Activated naive CD8-positive, alpha-beta T cell treated with anti-CD3 and anti-CD28 coated beads, Interleukin-2, amount 10 ng/mL, durations not matched to agents 7 days and 5 days (primary cell): ENCODE measurements around the gene TMEM37. TPM values are rescaled to one million over a fixed set of nuclear protein-coding genes. Genes with fewer than 3 reads are reported as not detected.
"Not testable (repeated sequence)": the region's sequence is repeated elsewhere in the genome, so short reads cannot be mapped to it uniquely, and the experiment has no call there.

ENCODE experiments used
- ATAC-seq: fragments of 150-1000 bp; cut with Tn5 transposase; one replicate; pipeline ENCODE4 v1.10.0; 2021; ENCODE audit warnings: low read depth, moderate library complexity
- POLR2A ChIA-PET: fragments of 350-600 bp; sonication (Branson Sonifier 250); formaldehyde crosslinking; loops from one replicate; lab custom pipeline; 2021; ENCODE audit warnings: antibody characterized with exemption; lab: Charles Lee
- DNase-seq: peaks from one replicate; pipeline ENCODE4 v3.0.0; 2021
- H3K27ac Mint-ChIP-seq: one replicate; pipeline ENCODE4 v1.8.0; 2022; ENCODE audit warnings: mild to moderate bottlenecking, mixed read lengths
- H3K27me3 Mint-ChIP-seq: one replicate; pipeline ENCODE4 v1.8.0; 2022; ENCODE audit warnings: mild to moderate bottlenecking, moderate library complexity, mixed read lengths
- H3K36me3 Mint-ChIP-seq: one replicate; pipeline ENCODE4 v1.8.0; 2021; ENCODE audit warnings: mild to moderate bottlenecking, mixed read lengths
- H3K4me1 Mint-ChIP-seq: one replicate; pipeline ENCODE4 v1.8.0; 2021; ENCODE audit warnings: mixed read lengths
- H3K4me3 Mint-ChIP-seq: one replicate; pipeline ENCODE4 v1.8.0; 2022; ENCODE audit warnings: mild to moderate bottlenecking, moderate library complexity, mixed read lengths
- H3K9me3 Mint-ChIP-seq: one replicate; pipeline ENCODE4 v1.8.0; 2021; ENCODE audit warnings: mixed read lengths
- total RNA-seq, 2 experiments: library from RNA; stranded (reverse); gene quantifications; one replicate each; pipeline ENCODE4 v1.2.3, GENCODE V29; 2021

The TMEM37 gene, protein sequence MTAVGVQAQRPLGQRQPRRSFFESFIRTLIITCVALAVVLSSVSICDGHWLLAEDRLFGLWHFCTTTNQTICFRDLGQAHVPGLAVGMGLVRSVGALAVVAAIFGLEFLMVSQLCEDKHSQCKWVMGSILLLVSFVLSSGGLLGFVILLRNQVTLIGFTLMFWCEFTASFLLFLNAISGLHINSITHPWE
- total RNA-seq: not detected

GRCh38 chr2:119431155-119431975, at the start of gene TMEM37:
TMEM37 (plus strand) TSS chr2:119431854; CDS start chr2:119431904, 50 bp downstream.
- no peaks in the 10 kb centered on the region for H3K9me3 Mint-ChIP-seq
- no peaks in the 10 kb centered on the region for H3K36me3 Mint-ChIP-seq
- H3K27me3 Mint-ChIP-seq: peaks cover 62% of the 10 kb centered on the region
- H3K27ac Mint-ChIP-seq: no peak within 1 kb of the TSS
- ATAC-seq (peak; percentile 60), DNase-seq (no peak)
- H3K4me3 Mint-ChIP-seq: peak within 1 kb of the TSS; percentile 49
- H3K4me1 Mint-ChIP-seq: peaks cover 3% of the 10 kb centered on the region
- POLR2A ChIA-PET: no interaction called here

DNA sequence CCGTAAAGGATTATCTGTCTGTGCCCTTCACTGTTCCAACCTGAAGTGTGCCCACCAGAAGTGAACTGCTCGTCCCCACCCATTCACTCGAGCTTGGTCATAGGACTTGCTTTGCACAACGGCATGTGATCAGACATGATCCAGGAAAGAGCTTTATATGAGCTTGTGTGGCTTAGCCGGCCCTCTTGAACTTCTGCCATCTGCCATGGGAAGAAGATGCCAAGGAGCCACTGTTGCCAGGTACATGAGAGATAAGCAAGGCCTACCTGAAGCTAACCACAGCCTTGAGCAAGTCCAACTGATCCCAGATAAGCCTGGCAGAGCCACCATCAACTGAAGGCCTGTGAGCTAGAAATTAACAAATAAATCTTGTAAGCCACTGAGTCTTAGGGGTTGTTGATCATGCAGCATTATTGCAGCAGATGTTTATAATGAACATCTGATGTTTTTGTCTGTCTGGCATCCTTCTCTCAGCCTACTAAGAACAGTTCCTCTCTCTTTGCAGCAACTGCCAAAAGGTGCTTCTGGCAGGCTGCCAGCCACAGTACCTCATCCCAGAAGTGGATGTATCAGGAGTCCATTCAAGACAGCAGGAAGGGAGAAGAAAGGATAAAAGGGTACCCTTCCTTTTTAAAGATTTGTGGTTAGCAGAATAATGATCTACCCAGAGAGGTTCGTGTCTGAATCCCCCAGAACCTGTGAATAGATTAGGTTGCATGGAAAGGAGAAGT, 48.1 kb upstream of the TMEM37 start:
- POLR2A ChIA-PET: no interaction called here
- Mint-ChIP-seq H3K27ac (no peak overlapping the region), H3K36me3 (no peaks in the 10 kb centered on the region), H3K9me3 (no peaks in the 10 kb centered on the region), H3K27me3 (peaks cover 30% of the 10 kb centered on the region), H3K4me3 (no peak overlapping the region), H3K4me1 (peaks cover 6% of the 10 kb centered on the region)
- DNase-seq: no peak
- no peak for ATAC-seq

DNA sequence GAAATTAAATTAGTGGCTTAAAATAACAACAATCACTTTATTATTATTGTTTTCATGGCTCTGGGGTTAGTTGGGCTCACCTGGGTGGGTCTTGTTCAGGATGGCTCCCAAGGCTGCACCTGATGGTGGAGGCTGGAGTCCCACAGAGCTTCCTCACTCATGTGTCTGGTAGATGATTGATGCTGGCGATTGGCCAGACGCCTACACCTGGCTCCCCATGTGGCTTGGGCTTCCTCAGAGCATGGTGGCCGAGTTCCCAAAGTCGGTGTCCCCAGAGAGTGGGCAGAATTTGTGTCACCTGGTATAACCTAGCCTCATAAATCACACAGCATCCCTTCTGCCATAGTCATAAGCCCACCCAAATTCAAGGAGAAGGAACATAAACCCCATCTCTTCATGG, 46.7 kb upstream of the TMEM37 start:
- Mint-ChIP-seq H3K27ac (no peak overlapping the region), H3K36me3 (no peaks in the 10 kb centered on the region), H3K27me3 (peaks cover 31% of the 10 kb centered on the region), H3K4me3 (no peak overlapping the region), H3K9me3 (no peaks in the 10 kb centered on the region), H3K4me1 (peaks cover 6% of the 10 kb centered on the region)
- ATAC-seq: no peak
- DNase-seq: no peak
- POLR2A ChIA-PET: interaction anchor here (1.5 kb wide), 1 partner anchor 18 kb away, joined by 6 read pairs; the partner anchor contains the start of genes C2orf76 and DBI

DNA sequence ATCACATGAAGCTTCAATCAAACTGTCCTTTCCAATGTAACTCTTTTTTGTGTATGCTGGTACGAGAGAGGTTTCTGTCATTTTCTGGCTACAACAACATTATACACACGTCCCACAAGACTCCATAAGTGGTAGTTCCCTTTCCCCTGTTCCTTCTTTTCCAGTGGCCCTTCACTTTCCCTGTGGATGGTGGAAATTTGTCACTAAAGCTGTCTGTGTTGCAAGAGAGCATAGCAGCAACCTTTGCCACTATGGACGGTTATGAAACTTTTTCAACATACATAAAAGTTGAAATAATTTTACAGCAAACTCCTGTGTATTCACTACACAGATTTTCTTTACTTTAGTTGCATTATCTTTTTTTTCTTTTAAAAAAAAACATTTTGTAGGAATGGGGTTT, 46.2 kb upstream of the TMEM37 start:
- POLR2A ChIA-PET: interaction anchor here (1.5 kb wide), 1 partner anchor 18 kb away, joined by 6 read pairs; the partner anchor contains the start of genes C2orf76 and DBI
- Mint-ChIP-seq H3K27me3 (peaks cover 26% of the 10 kb centered on the region), H3K4me1 (peaks cover 6% of the 10 kb centered on the region), H3K36me3 (no peaks in the 10 kb centered on the region), H3K4me3 (no peak overlapping the region), H3K9me3 (no peaks in the 10 kb centered on the region), H3K27ac (no peak overlapping the region)
- DNase-seq: no peak
- no peak for ATAC-seq

GRCh38 chr2:119387381-119388129, 44.1 kb upstream of the TMEM37 start:
- DNase-seq (no peak), ATAC-seq (no peak)
- no peaks in the 10 kb centered on the region for H3K36me3 Mint-ChIP-seq
- no peaks in the 10 kb centered on the region for H3K9me3 Mint-ChIP-seq
- POLR2A ChIA-PET: no interaction called here
- peaks cover 25% of the 10 kb centered on the region for H3K27me3 Mint-ChIP-seq
- H3K27ac Mint-ChIP-seq: no peak overlapping the region
- peaks cover 6% of the 10 kb centered on the region for H3K4me1 Mint-ChIP-seq
- no peak overlapping the region for H3K4me3 Mint-ChIP-seq

DNA sequence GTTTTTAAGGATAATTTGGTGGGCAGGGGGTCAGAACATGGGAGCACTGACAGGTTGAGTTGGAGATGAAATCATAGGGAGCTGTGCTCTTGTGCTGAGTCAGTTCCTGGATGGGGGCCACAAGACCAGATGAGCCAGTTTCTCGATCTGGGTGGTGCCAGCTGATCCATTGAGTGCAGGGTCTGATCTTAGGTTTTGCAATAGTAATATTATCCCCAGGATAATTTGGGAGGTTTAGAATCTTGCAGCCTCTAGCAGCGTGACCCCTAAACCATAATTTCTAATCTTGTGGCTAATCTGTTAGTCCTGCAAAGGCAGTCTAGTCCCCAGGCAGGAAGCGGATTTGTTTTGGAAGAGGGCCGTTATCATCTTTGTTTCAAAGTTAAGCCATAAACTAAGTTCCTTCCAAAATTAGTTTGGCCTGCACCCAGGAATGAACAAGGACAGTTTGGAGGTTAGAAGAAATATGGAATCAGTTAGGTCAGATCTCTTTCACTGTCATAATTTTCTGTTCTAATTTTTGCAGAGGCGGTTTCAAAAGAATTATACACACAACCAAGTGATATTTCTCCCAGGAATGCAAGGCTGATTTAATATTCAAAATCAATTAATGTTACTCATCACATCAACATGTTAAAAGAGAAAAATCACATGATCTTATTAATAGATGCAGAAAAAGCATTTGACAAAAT, 41.9 kb upstream of the TMEM37 start:
- DNase-seq (no peak), ATAC-seq (no peak)
- Mint-ChIP-seq H3K27ac (no peak overlapping the region), H3K36me3 (no peaks in the 10 kb centered on the region), H3K4me1 (peaks cover 6% of the 10 kb centered on the region), H3K27me3 (peaks cover 20% of the 10 kb centered on the region), H3K9me3 (no peaks in the 10 kb centered on the region), H3K4me3 (no peak overlapping the region)
- POLR2A ChIA-PET: no interaction called here

DNA sequence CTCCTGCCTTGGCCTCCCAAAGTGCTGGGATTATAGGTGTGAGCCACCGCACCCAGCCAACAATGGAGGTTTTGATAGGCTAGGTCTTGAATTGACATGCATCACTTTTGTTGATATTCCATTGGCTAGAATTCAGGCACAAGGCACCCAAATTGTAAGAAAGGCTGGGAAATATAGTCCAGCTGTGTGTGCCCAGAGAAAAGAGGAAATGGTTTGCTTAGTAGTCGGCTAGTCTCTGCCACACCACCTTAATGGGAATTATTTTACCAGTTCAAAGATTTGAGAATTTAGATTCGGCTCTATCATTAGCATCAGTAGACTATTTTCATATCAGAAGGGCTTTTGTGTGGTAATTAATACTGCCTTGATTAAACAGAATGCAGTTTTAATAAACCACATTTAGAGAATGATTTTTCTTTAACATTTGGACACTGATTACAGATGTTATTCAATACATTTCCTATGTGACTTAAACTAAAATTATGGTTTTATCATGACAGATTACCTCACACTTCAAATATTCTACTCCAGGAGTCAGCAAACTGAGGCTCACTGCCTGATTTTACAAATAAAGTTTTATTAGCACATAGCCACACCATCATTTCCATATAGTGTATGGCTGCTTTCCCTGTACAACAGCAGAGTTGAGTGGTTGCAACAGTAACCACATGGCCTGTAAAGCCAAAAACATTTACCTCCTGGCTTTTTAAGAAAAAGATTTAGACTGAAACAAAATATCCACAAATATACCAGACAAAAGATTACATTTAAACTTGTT, 37.5 kb upstream of the TMEM37 start:
- H3K36me3 Mint-ChIP-seq: no peaks in the 10 kb centered on the region
- no peaks in the 10 kb centered on the region for H3K9me3 Mint-ChIP-seq
- POLR2A ChIA-PET: no interaction called here
- peaks cover 9% of the 10 kb centered on the region for H3K27me3 Mint-ChIP-seq
- H3K4me1 Mint-ChIP-seq: peaks cover 3% of the 10 kb centered on the region
- no peak overlapping the region for H3K27ac Mint-ChIP-seq
- ATAC-seq (no peak), DNase-seq (no peak)
- H3K4me3 Mint-ChIP-seq: no peak overlapping the region

DNA sequence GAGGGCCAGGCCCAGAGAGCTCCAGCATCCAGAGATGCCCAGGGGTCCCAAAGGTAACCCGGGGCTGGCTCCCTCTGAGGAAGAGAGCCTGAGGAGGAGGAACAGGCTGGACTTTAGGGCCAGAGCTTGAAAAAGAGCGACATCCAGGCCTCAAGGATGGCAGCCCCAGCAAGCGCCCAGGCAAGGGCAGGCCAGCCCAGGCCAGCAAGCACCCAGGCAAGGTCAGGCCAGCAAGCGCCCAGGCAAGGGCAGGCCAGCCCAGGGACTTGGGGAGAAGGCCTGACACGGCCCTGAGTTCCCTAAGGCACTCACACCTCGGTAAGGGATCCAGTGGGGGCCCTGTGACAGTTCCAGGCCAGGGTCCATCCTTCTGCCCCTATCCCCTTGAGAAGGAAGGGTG, 34.5 kb upstream of the TMEM37 start:
- ATAC-seq (no peak), DNase-seq (no peak)
- Mint-ChIP-seq H3K27ac (no peak overlapping the region), H3K27me3 (peaks cover 6% of the 10 kb centered on the region), H3K9me3 (no peaks in the 10 kb centered on the region), H3K4me1 (peaks cover 3% of the 10 kb centered on the region), H3K36me3 (no peaks in the 10 kb centered on the region), H3K4me3 (no peak overlapping the region)
- POLR2A ChIA-PET: no interaction called here

- Mint-ChIP-seq H3K4me1 (peaks cover 3% of the 10 kb centered on the region), H3K36me3 (no peaks in the 10 kb centered on the region), H3K4me3 (no peak overlapping the region), H3K9me3 (no peaks in the 10 kb centered on the region), H3K27ac (no peak overlapping the region), H3K27me3 (peaks cover 5% of the 10 kb centered on the region)
- DNase-seq: no peak
- POLR2A ChIA-PET: no interaction called here
- no peak for ATAC-seq
Measured at GRCh38 chr2:119402106-119402505, 29.5 kb upstream of the TMEM37 start.

DNA sequence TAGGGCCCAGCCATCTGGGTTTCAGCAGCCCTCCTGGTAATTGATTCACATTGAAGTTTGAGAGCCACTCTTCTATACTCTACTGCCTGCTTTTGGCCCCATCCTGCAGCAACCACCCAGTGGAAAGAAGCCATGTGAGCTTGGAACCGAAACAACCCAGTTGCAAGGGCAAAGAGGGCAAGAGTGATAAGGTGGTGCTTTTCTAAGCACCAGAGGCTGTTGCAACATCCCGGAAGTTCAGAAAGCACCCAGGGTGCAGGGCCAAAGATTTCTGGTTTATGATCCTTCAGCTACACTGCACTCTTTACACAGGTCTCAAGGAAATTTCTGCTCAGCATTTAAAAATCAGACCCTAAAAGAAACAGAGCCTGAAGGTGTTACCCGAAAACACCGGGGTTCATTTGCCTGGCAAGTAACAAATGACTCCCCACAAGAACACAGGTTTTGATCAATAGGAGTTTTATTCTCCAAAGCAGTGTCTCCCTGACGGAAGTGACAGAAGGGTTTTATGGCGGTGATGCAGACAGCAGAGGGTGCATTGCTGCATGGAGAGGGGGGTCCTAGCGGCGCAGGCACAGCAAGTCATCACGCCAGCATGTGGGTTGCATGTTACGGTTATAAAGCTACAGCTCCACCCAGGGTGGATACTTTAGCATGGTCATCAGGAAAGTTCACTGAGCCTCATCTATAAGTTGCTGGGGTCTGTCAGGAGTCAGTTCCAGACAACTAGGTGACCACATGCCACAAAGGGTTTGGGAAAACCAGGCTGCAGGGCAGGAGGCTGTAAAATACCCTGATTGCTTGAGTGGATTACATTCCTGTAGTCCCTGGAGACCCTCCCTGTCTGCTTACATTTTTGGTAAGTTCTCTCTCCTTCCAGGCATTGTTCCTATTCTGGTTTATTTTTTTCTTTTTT, 28.8 kb upstream of the TMEM37 start:
- POLR2A ChIA-PET: no interaction called here
- ATAC-seq (no peak), DNase-seq (no peak)
- H3K4me3 Mint-ChIP-seq: no peak overlapping the region
- peaks cover 5% of the 10 kb centered on the region for H3K27me3 Mint-ChIP-seq
- H3K36me3 Mint-ChIP-seq: no peaks in the 10 kb centered on the region
- H3K27ac Mint-ChIP-seq: no peak overlapping the region
- peaks cover 3% of the 10 kb centered on the region for H3K4me1 Mint-ChIP-seq
- H3K9me3 Mint-ChIP-seq: no peaks in the 10 kb centered on the region

DNA sequence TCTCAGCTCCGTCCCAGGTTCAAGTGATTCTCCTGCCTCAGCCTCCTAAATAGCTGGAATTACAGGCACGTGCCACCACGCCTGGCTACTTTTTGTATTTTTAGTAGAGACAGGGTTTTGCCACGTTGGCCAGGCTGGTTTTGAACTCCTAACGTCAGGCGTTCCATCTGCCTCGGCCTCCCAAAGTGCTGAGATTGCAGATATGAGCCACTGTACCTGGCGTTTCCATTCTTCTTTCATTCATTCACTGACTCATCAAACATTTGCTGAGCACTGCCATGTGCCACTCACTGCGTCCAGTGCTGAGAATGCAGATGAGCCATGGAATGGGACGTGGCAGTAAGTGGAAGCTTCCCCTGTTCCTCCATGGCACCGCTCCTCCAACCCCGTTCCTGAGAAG, 28.0 kb upstream of the TMEM37 start:
- H3K9me3 Mint-ChIP-seq, H3K4me3 Mint-ChIP-seq, POLR2A ChIA-PET, H3K27ac Mint-ChIP-seq, DNase-seq, H3K4me1 Mint-ChIP-seq, ATAC-seq, H3K27me3 Mint-ChIP-seq, H3K36me3 Mint-ChIP-seq: not testable (repeated sequence)
